ENCODE measurements around the gene PTPRG.
"Not testable (repeated sequence)": the region's sequence is repeated elsewhere in the genome, so short reads cannot be mapped to it uniquely, and the experiment has no call there.

The PTPRG gene

GRCh38 chr3:62035402-62036057 is 474.2 kb downstream of the PTPRG start:
- no peak overlapping the region for H3K27ac ChIP-seq
- TF ChIP-seq CTCF (conservative IDR thresholded peaks at IDR 0.05) (no peak), ZFX (IDR thresholded peaks at IDR 0.05) (no peak)

- no peak for TF ChIP-seq CTCF (conservative IDR thresholded peaks at IDR 0.05)
- no peak for TF ChIP-seq ZFX (IDR thresholded peaks at IDR 0.05)
- H3K27ac ChIP-seq = no peak overlapping the region
Observed at GRCh38 chr3:62036726-62037125, 475.4 kb downstream of the PTPRG start.

- not testable (repeated sequence) for H3K27ac ChIP-seq
Observed at GRCh38 chr3:62038798-62039197, 477.4 kb downstream of the PTPRG start.

GRCh38 chr3:62039586-62039985 is 478.2 kb downstream of the PTPRG start:
- no peak for TF ChIP-seq ZFX (IDR thresholded peaks at IDR 0.05)
- no peak for TF ChIP-seq CTCF (conservative IDR thresholded peaks at IDR 0.05)
- no peak overlapping the region for H3K27ac ChIP-seq

GRCh38 chr3:62041681-62042080 is 480.3 kb downstream of the PTPRG start:
- TF ChIP-seq CTCF (conservative IDR thresholded peaks at IDR 0.05) (no peak), ZFX (IDR thresholded peaks at IDR 0.05) (no peak)
- no peak overlapping the region for H3K27ac ChIP-seq

- no peak overlapping the region for H3K27ac ChIP-seq
- TF ChIP-seq CTCF (conservative IDR thresholded peaks at IDR 0.05) (no peak), ZFX (IDR thresholded peaks at IDR 0.05) (no peak)
Observed at GRCh38 chr3:62044874-62045411, 483.6 kb downstream of the PTPRG start.

GRCh38 chr3:62046326-62046725 is 485.0 kb downstream of the PTPRG start:
- H3K27ac ChIP-seq = no peak overlapping the region
- TF ChIP-seq CTCF (conservative IDR thresholded peaks at IDR 0.05) = no peak
- no peak for TF ChIP-seq ZFX (IDR thresholded peaks at IDR 0.05)

GRCh38 chr3:62048577-62048976 is 487.2 kb downstream of the PTPRG start:
- H3K27ac ChIP-seq = no peak overlapping the region
- no peak for TF ChIP-seq ZFX (IDR thresholded peaks at IDR 0.05)
- no peak for TF ChIP-seq CTCF (conservative IDR thresholded peaks at IDR 0.05)
